WTC11 (cell line): Measurements from ENCODE around the gene SREBF2. TPM values are rescaled to one million over a fixed set of nuclear protein-coding genes. Genes with fewer than 3 reads are reported as not detected.

Source experiments
- CREM ChIP-seq: sonication (generic); formaldehyde crosslinking; IDR thresholded peaks from 2 replicates; pipeline ENCODE4 v1.8.1; 2022; ENCODE audit warnings: mild to moderate bottlenecking, missing genetic modification reagents, moderate library complexity
- FOXJ3 ChIP-seq: sonication (generic); formaldehyde crosslinking; IDR thresholded peaks from 2 replicates; pipeline ENCODE4 v1.9.0; 2021; ENCODE audit warnings: missing genetic modification reagents, mild to moderate bottlenecking, borderline replicate concordance
- GABPB1 ChIP-seq: sonication (generic); formaldehyde crosslinking; IDR thresholded peaks from 2 replicates; pipeline ENCODE4 v1.8.1; 2023; ENCODE audit warnings: mild to moderate bottlenecking, missing genetic modification reagents
- GTF2I ChIP-seq: fragments of 250-450 bp; sonication (Bioruptor Pico); conservative IDR thresholded peaks from 2 replicates; pipeline ENCODE4 v1.4.0; 2021; ENCODE audit warnings: mild to moderate bottlenecking
- HMGA2 ChIP-seq: fragments of 250-450 bp; sonication (Bioruptor Pico); IDR thresholded peaks from 2 replicates; pipeline ENCODE4 v1.4.0; 2021; ENCODE audit warnings: mild to moderate bottlenecking, moderate library complexity
- JAZF1 ChIP-seq: fragments of 250-450 bp; sonication (Bioruptor Pico); IDR thresholded peaks from 2 replicates; pipeline ENCODE4 v1.9.0; 2021; ENCODE audit warnings: moderate library complexity, mild to moderate bottlenecking, inconsistent platforms
- JUN ChIP-seq: sonication (generic); formaldehyde crosslinking; IDR thresholded peaks from 2 replicates; pipeline ENCODE4 v1.8.0; 2023; ENCODE audit warnings: mild to moderate bottlenecking, missing genetic modification reagents
- KAT7 ChIP-seq: sonication (generic); formaldehyde crosslinking; IDR thresholded peaks from 2 replicates; pipeline ENCODE4 v1.8.1; 2023; ENCODE audit warnings: missing genetic modification reagents, mild to moderate bottlenecking, borderline replicate concordance
- NFATC4 ChIP-seq: fragments of 250-450 bp; sonication (Bioruptor Pico); IDR thresholded peaks from 2 replicates; pipeline ENCODE4 v1.9.0; 2021; ENCODE audit warnings: mild to moderate bottlenecking
- NFE2L1 ChIP-seq: sonication (generic); formaldehyde crosslinking; IDR thresholded peaks from 2 replicates; pipeline ENCODE4 v1.8.1; 2023; ENCODE audit warnings: missing genetic modification reagents
- PRRX2 ChIP-seq: fragments of 250-450 bp; sonication (Bioruptor Pico); IDR thresholded peaks from 2 replicates; pipeline ENCODE4 v1.8.0; 2021; ENCODE audit warnings: mild to moderate bottlenecking
- RELA ChIP-seq: sonication (generic); formaldehyde crosslinking; IDR thresholded peaks from 2 replicates; pipeline ENCODE4 v1.8.1; 2022; ENCODE audit warnings: missing genetic modification reagents, mild to moderate bottlenecking, borderline replicate concordance
- SMAD3 ChIP-seq: sonication (generic); formaldehyde crosslinking; IDR thresholded peaks from 2 replicates; pipeline ENCODE4 v1.8.0; 2022; ENCODE audit warnings: missing genetic modification reagents, mild to moderate bottlenecking, borderline replicate concordance
- SMAD4 ChIP-seq: sonication (generic); formaldehyde crosslinking; IDR thresholded peaks from 2 replicates; pipeline ENCODE4 v1.8.0; 2022; ENCODE audit warnings: mild to moderate bottlenecking, missing genetic modification reagents
- SP1 ChIP-seq: sonication (generic); formaldehyde crosslinking; conservative IDR thresholded peaks from 2 replicates; pipeline ENCODE4 v1.8.1; 2022; ENCODE audit warnings: missing genetic modification reagents
- ZBTB43 ChIP-seq: sonication (generic); formaldehyde crosslinking; IDR thresholded peaks from 2 replicates; pipeline ENCODE4 v1.8.1; 2023; ENCODE audit warnings: mild to moderate bottlenecking, missing genetic modification reagents
- ZNF232 ChIP-seq: sonication (generic); formaldehyde crosslinking; IDR thresholded peaks from 2 replicates; pipeline ENCODE4 v1.8.0; 2022; ENCODE audit warnings: mild to moderate bottlenecking, missing genetic modification reagents
- total RNA-seq: library from RNA; stranded (reverse); gene quantifications from 3 replicates; pipeline ENCODE4 v1.2.3, GENCODE V29; 2021
- TF ChIP-seq, protein P1 (sequence below): sonication (generic); formaldehyde crosslinking; IDR thresholded peaks from 2 replicates; pipeline ENCODE4 v1.8.0; 2022; ENCODE audit warnings: missing genetic modification reagents
- TF ChIP-seq, protein P2 (sequence below): fragments of 250-450 bp; sonication (Bioruptor Pico); IDR thresholded peaks from 2 replicates; pipeline ENCODE4 v1.8.0; 2021; ENCODE audit warnings: mild to moderate bottlenecking
- TF ChIP-seq, protein P3 (sequence below): sonication (generic); formaldehyde crosslinking; IDR thresholded peaks from 2 replicates; pipeline ENCODE4 v1.8.1; 2022; ENCODE audit warnings: missing genetic modification reagents, borderline replicate concordance
- TF ChIP-seq, protein P4 (sequence below): fragments of 200-600 bp; IDR thresholded peaks from 2 replicates; pipeline ENCODE4 v1.8.0; 2022; ENCODE audit warnings: antibody characterized with exemption
- TF ChIP-seq, protein P5 (sequence below): sonication (generic); formaldehyde crosslinking; IDR thresholded peaks from 2 replicates; pipeline ENCODE4 v1.8.0; 2023; ENCODE audit warnings: mild to moderate bottlenecking, missing genetic modification reagents
- TF ChIP-seq, protein P6 (sequence below): sonication (generic); formaldehyde crosslinking; IDR thresholded peaks from 2 replicates; pipeline ENCODE4 v1.8.0; 2022; ENCODE audit warnings: mild to moderate bottlenecking, missing genetic modification reagents
- TF ChIP-seq, protein P7 (sequence below): sonication (generic); formaldehyde crosslinking; IDR thresholded peaks from 2 replicates; pipeline ENCODE4 v1.8.1; 2023; ENCODE audit warnings: mild to moderate bottlenecking, missing genetic modification reagents, moderate library complexity

SREBF2 gene
- total RNA-seq, 1 experiment from 2014 or later, result 151 TPM

DNA sequence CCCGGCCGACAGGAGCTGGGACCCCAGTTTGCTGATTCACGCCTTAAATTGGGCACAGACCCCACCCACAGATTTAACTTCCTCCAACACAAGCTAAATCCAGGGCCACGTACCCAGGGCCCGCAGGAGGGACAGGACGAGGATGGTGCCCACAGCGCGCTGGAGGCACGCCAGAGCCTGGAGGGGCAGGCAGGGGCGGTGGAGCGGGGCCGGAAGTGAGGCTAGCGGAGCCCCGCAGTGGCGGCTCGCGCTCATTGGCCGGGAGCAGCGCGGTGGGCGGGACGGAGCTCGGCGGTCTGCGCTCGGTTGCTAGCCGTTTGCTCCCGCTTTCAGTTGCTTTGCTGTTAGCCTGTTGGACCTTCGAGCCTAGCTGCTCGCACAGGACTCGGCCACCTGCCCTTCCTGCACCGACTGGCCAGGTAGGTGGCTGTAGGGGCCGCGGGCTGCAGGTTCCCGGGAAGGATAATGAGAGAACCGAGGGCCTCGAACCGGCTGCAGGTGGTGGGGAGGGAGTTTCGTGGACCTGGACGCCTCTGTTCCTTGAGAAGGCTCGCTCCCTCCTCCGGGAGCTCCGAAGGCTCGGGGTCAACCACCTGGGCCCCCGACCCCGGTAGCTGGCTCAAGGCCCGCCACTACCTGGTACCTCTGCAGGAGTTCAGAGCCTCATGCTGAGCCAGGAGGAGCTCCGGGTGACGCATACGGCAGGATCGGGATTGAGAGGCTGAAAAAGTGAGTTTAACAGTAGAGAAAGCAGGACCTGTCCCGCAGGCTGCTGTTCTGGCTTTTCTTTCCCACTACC lies 32.4 kb upstream of the SREBF2 start, which contains the start of gene CCDC134 (continued):
- TF ChIP-seq ZBTB43 (CRISPR knock-in tag), result no peak
- TF ChIP-seq NFATC4 (CRISPR knock-in tag), result no peak
- TF ChIP-seq, protein P1, sequence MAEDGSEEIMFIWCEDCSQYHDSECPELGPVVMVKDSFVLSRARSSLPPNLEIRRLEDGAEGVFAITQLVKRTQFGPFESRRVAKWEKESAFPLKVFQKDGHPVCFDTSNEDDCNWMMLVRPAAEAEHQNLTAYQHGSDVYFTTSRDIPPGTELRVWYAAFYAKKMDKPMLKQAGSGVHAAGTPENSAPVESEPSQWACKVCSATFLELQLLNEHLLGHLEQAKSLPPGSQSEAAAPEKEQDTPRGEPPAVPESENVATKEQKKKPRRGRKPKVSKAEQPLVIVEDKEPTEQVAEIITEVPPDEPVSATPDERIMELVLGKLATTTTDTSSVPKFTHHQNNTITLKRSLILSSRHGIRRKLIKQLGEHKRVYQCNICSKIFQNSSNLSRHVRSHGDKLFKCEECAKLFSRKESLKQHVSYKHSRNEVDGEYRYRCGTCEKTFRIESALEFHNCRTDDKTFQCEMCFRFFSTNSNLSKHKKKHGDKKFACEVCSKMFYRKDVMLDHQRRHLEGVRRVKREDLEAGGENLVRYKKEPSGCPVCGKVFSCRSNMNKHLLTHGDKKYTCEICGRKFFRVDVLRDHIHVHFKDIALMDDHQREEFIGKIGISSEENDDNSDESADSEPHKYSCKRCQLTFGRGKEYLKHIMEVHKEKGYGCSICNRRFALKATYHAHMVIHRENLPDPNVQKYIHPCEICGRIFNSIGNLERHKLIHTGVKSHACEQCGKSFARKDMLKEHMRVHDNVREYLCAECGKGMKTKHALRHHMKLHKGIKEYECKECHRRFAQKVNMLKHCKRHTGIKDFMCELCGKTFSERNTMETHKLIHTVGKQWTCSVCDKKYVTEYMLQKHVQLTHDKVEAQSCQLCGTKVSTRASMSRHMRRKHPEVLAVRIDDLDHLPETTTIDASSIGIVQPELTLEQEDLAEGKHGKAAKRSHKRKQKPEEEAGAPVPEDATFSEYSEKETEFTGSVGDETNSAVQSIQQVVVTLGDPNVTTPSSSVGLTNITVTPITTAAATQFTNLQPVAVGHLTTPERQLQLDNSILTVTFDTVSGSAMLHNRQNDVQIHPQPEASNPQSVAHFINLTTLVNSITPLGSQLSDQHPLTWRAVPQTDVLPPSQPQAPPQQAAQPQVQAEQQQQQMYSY, result peak; percentile 23; the same call in 1 of the 2 replicates
- TF ChIP-seq, protein P2, sequence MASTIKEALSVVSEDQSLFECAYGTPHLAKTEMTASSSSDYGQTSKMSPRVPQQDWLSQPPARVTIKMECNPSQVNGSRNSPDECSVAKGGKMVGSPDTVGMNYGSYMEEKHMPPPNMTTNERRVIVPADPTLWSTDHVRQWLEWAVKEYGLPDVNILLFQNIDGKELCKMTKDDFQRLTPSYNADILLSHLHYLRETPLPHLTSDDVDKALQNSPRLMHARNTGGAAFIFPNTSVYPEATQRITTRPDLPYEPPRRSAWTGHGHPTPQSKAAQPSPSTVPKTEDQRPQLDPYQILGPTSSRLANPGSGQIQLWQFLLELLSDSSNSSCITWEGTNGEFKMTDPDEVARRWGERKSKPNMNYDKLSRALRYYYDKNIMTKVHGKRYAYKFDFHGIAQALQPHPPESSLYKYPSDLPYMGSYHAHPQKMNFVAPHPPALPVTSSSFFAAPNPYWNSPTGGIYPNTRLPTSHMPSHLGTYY, result no peak
- TF ChIP-seq PRRX2 (CRISPR knock-in tag), result no peak
- TF ChIP-seq JAZF1 (CRISPR knock-in tag), result no peak
- TF ChIP-seq, protein P3, sequence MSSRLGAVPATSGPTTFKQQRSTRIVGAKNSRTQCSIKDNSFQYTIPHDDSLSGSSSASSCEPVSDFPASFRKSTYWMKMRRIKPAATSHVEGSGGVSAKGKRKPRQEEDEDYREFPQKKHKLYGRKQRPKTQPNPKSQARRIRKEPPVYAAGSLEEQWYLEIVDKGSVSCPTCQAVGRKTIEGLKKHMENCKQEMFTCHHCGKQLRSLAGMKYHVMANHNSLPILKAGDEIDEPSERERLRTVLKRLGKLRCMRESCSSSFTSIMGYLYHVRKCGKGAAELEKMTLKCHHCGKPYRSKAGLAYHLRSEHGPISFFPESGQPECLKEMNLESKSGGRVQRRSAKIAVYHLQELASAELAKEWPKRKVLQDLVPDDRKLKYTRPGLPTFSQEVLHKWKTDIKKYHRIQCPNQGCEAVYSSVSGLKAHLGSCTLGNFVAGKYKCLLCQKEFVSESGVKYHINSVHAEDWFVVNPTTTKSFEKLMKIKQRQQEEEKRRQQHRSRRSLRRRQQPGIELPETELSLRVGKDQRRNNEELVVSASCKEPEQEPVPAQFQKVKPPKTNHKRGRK (CRISPR knock-in tag), result no peak
- no peak for TF ChIP-seq GTF2I (CRISPR knock-in tag)
- TF ChIP-seq ZNF232 (CRISPR knock-in tag), result no peak; the same call in 1 of the 2 replicates
- TF ChIP-seq, protein P4, sequence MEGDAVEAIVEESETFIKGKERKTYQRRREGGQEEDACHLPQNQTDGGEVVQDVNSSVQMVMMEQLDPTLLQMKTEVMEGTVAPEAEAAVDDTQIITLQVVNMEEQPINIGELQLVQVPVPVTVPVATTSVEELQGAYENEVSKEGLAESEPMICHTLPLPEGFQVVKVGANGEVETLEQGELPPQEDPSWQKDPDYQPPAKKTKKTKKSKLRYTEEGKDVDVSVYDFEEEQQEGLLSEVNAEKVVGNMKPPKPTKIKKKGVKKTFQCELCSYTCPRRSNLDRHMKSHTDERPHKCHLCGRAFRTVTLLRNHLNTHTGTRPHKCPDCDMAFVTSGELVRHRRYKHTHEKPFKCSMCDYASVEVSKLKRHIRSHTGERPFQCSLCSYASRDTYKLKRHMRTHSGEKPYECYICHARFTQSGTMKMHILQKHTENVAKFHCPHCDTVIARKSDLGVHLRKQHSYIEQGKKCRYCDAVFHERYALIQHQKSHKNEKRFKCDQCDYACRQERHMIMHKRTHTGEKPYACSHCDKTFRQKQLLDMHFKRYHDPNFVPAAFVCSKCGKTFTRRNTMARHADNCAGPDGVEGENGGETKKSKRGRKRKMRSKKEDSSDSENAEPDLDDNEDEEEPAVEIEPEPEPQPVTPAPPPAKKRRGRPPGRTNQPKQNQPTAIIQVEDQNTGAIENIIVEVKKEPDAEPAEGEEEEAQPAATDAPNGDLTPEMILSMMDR, result no peak
- TF ChIP-seq, protein P5, sequence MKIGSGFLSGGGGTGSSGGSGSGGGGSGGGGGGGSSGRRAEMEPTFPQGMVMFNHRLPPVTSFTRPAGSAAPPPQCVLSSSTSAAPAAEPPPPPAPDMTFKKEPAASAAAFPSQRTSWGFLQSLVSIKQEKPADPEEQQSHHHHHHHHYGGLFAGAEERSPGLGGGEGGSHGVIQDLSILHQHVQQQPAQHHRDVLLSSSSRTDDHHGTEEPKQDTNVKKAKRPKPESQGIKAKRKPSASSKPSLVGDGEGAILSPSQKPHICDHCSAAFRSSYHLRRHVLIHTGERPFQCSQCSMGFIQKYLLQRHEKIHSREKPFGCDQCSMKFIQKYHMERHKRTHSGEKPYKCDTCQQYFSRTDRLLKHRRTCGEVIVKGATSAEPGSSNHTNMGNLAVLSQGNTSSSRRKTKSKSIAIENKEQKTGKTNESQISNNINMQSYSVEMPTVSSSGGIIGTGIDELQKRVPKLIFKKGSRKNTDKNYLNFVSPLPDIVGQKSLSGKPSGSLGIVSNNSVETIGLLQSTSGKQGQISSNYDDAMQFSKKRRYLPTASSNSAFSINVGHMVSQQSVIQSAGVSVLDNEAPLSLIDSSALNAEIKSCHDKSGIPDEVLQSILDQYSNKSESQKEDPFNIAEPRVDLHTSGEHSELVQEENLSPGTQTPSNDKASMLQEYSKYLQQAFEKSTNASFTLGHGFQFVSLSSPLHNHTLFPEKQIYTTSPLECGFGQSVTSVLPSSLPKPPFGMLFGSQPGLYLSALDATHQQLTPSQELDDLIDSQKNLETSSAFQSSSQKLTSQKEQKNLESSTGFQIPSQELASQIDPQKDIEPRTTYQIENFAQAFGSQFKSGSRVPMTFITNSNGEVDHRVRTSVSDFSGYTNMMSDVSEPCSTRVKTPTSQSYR (CRISPR knock-in tag), result no peak
- TF ChIP-seq CREM (CRISPR knock-in tag), result peak; percentile 62
- TF ChIP-seq GABPB1 (CRISPR knock-in tag), result peak; percentile 62; the same call in 1 of the 2 replicates
- TF ChIP-seq KAT7, result 0 out of 2 replicates have a peak, but pooled peaks have one; percentile 72
- TF ChIP-seq SMAD4 (CRISPR knock-in tag), result no peak
- TF ChIP-seq RELA (CRISPR knock-in tag), result no peak; the same call in 1 of the 2 replicates
- TF ChIP-seq NFE2L1 (CRISPR knock-in tag), result no peak; the same call in none of the 2 replicates
- no peak for TF ChIP-seq HMGA2 (CRISPR knock-in tag)
- peak; percentile 48; the same call in 1 of the 2 replicates for TF ChIP-seq SMAD3 (CRISPR knock-in tag)
- no peak for TF ChIP-seq FOXJ3
- TF ChIP-seq, protein P6, sequence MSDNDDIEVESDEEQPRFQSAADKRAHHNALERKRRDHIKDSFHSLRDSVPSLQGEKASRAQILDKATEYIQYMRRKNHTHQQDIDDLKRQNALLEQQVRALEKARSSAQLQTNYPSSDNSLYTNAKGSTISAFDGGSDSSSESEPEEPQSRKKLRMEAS (CRISPR knock-in tag), result peak; percentile 89
- TF ChIP-seq JUN (CRISPR knock-in tag), result no peak
- peak; percentile 86 for TF ChIP-seq SP1 (CRISPR knock-in tag)
- TF ChIP-seq, protein P7, sequence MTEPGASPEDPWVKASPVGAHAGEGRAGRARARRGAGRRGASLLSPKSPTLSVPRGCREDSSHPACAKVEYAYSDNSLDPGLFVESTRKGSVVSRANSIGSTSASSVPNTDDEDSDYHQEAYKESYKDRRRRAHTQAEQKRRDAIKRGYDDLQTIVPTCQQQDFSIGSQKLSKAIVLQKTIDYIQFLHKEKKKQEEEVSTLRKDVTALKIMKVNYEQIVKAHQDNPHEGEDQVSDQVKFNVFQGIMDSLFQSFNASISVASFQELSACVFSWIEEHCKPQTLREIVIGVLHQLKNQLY (CRISPR knock-in tag), result no peak
